GM18519 (cell line): ENCODE data around the gene KCNQ2.
"Not testable (repeated sequence)": the region's sequence is repeated elsewhere in the genome, so short reads cannot be mapped to it uniquely, and the experiment has no call there.

ENCODE experiments used
- ATAC-seq: cut with Tn5 transposase; IDR thresholded peaks from one replicate; pipeline ENCODE4 v1.9.1; 2021; ENCODE audit warnings: mild to moderate bottlenecking, moderate library complexity; ENCODE audit not compliant: unreplicated experiment, low FRiP score

KCNQ2 gene

GRCh38 chr20:63471981-63472831 is at the start of gene KCNQ2:
Gene KCNQ2 (minus strand): TSS chr20:63472655. CDS start chr20:63472463, 192 bp downstream.
- ATAC-seq, result no peak

- no peak for ATAC-seq
Measured at GRCh38 chr20:63521602-63522001, 49.1 kb upstream of the KCNQ2 start.

GRCh38 chr20:63520934-63521601 is 48.6 kb upstream of the KCNQ2 start:
- peak; percentile 27 for ATAC-seq

GRCh38 chr20:63520504-63520933 is 48.1 kb upstream of the KCNQ2 start, which contains the start of gene PPDPF:
Gene PPDPF (plus strand): TSS chr20:63520765. CDS start chr20:63521309, 544 bp downstream.
- peak; percentile 53 for ATAC-seq

GRCh38 chr20:63519668-63520503 is 47.4 kb upstream of the KCNQ2 start:
- no peak for ATAC-seq

- ATAC-seq, result no peak
Measured at GRCh38 chr20:63518946-63519667, 46.7 kb upstream of the KCNQ2 start.

GRCh38 chr20:63518351-63518861 is 46.0 kb upstream of the KCNQ2 start:
- no peak for ATAC-seq

- ATAC-seq, result no peak
Measured at GRCh38 chr20:63517376-63518309, 45.2 kb upstream of the KCNQ2 start.

GRCh38 chr20:63514520-63514919 is 42.1 kb upstream of the KCNQ2 start:
- ATAC-seq, result not testable (repeated sequence)

- ATAC-seq, result no peak
Measured at GRCh38 chr20:63513207-63513606, 40.8 kb upstream of the KCNQ2 start.

- no peak for ATAC-seq
Measured at GRCh38 chr20:63509088-63509564, 36.7 kb upstream of the KCNQ2 start.

- ATAC-seq, result no peak
Measured at GRCh38 chr20:63508072-63508768, 35.8 kb upstream of the KCNQ2 start.

GRCh38 chr20:63507083-63507743 is 34.8 kb upstream of the KCNQ2 start:
- no peak for ATAC-seq

- no peak for ATAC-seq
Measured at GRCh38 chr20:63505723-63506122, 33.3 kb upstream of the KCNQ2 start.

- no peak for ATAC-seq
Measured at GRCh38 chr20:63505281-63505680, 32.8 kb upstream of the KCNQ2 start.

- no peak for ATAC-seq
Measured at GRCh38 chr20:63504642-63505041, 32.2 kb upstream of the KCNQ2 start.

- ATAC-seq, result no peak
Measured at GRCh38 chr20:63503524-63503923, 31.1 kb upstream of the KCNQ2 start.
